NCI-H2171 (cell line): ENCODE data around the gene LCN15.
"Not testable (repeated sequence)": the region's sequence is repeated elsewhere in the genome, so short reads cannot be mapped to it uniquely, and the experiment has no call there.

ENCODE experiments used
- DNase-seq: peaks from one replicate; lab custom pipeline; 2025; lab: John Stamatoyannopoulos, UW

The LCN15 gene, protein sequence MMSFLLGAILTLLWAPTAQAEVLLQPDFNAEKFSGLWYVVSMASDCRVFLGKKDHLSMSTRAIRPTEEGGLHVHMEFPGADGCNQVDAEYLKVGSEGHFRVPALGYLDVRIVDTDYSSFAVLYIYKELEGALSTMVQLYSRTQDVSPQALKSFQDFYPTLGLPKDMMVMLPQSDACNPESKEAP

DNA sequence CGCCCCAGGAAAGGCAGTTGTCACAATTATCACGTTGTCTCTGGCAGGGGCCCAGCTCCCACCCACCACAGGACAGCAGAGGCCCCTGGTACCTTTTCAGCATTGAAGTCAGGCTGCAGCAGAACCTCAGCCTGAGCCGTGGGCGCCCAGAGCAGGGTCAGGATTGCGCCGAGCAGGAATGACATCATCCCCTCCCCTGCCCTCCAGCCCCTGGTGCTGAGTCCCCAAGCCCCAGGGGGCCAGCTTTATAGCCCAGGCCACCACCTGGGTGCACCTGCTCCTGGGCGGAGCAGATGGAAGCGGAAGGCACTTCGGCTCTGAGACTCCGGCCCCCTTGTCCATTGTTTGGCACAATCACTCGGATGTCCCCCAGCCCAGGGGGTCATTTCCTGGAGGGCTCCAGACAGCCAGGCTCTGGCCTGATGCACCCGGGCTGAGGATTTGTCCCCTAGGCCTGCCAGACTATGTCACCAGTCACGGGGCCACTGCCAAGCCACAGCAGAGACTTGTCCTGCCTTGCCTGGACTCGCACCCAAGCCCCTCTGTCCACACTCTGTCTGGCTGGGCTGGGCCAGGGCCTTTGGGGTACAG lies at the start of gene LCN15:
TSS of gene LCN15 (minus strand) at position 218 of the 591 bp plus-strand sequence. CDS start at position 188, 30 bp downstream.
- no peak for DNase-seq

DNA sequence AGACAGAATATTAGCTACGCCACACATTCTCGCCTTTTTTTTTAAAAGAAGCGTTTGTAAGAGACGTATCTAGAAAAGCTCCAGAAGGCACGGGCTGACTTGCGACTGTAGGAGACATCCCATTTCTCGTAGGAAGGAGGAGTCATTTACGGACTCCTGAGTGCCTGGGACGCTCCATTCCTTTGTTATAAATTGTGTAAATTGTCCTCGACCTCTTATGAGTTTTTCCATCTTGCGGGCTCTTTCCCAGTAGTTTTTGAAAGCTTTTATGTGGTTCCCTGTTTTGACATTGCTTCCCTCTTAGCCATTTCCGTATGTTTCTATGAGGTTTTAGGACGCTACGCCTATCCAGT lies 44.5 kb upstream of the LCN15 start:
- no peak for DNase-seq

DNA sequence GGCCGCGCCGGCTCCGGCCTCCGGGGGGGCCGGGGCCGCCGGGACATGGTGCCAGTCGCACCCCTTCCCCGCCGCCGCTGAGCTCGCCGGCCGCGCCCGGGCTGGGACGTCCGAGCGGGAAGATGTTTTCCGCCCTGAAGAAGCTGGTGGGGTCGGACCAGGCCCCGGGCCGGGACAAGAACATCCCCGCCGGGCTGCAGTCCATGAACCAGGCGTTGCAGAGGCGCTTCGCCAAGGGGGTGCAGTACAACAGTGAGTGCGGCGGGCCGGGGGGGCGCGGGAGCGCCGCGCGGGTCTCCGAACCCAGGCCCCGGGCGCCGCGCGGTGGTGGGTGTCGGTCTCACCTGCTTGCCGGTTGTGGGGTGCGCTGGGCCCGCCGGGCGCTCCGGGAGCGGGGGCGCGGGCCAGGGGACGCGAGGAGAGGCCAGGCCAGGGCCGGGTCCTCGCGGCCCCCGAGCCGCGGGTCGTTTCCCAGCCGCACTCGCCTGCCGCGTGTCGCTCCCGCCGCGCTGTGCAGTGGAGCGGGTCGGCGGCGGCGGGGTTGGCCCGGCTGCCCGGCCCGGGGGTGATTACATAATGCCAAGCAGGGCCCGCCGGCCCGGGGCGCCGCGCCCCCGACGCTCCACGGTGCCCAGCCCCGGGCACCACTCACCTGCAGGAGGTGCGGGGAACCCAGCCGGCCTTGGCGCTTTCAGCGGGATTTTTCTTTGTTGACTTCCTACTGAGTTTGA lies 43.9 kb upstream of the LCN15 start:
- DNase-seq, result no peak

DNA sequence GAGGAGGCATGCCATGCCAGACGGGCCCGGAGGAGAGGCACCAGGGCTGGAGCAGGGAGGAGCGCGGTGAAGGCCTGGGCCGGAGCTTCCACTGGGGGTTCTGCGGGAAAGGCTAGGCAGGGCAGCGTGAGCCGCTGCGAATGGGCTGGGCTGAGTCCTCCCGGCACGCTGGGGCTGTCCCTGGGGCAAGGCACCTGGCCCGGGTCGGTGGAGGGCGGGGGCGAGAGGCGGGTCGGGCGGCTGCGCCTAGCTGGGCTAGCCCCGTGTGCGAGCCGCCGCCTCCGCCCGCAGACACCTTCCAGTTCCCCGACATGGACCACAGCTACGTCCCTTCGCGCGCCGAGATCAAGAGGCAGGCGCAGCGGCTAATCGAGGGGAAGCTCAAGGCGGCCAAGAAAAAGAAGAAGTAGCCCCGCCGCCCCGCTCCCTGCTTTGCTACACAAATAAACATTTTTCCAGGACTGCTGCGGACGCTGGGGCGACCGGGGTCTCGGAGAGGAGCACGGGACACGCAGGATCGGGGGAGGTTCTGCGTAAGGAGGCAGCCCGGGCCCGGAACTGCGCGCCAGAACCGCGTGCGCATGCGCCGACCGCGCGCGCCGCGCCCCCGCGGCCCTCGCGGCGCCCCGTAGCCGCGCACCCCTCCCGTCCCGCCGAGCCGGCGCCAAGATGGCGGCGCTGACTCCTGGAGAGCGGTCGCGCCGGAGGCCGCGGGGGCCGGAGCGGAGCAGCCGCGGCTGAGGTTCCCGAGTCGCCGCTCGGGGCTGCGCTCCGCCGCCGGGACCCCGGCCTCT lies 43.2 kb upstream of the LCN15 start, which contains the start of gene RABL6:
TSS of gene RABL6 (plus strand) at position 668 of the 794 bp plus-strand sequence. CDS start 249 bp downstream, outside the sequence.
- peak; percentile 79 for DNase-seq

DNA sequence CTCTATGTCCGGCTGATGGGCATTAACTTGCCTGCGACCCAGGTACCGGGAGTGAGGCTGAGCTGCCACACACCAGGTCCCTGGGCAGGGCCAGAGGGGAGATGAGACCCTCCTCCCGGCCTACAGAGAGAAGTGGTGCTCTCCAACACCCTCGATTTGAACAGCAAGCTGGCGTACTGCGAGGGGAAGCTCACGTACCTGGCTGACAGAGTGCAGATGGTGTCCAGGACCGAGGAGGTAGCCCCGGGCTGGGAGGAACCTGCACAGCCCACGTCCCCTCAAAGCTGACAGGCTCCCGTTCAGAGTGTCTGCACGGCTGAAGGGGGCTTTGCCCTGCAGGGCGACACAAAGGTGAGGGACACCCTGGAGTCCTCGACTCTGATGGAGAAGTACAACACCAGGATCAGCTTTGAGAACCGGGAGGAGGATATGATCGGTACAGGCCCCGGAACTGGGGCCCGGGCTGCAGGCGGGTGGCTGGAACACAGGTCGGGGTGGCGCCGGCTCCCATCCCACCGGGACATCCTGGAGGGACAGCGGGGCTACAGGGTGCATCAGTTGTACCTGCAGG lies 42.4 kb upstream of the LCN15 start:
- no peak for DNase-seq

DNA sequence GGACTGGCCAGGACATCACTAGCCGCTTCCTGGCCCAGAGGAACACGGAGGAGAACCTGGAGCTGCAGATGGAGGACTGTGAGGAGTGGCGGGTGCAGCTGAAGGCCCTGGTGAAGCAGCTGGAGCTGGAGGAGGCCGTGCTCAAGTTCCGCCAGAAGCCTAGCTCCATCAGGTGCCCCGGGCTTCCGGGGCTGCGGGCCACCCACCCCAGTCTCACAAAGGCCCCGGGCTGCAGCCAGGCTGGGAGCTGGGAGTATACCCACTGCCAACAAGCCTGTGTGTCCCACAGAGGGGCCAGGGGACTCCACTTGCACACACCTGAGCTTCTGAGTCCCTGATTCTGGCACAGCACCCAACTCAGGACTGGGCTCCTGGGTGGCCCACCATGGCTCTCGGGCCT lies 41.7 kb upstream of the LCN15 start:
- no peak for DNase-seq

DNA sequence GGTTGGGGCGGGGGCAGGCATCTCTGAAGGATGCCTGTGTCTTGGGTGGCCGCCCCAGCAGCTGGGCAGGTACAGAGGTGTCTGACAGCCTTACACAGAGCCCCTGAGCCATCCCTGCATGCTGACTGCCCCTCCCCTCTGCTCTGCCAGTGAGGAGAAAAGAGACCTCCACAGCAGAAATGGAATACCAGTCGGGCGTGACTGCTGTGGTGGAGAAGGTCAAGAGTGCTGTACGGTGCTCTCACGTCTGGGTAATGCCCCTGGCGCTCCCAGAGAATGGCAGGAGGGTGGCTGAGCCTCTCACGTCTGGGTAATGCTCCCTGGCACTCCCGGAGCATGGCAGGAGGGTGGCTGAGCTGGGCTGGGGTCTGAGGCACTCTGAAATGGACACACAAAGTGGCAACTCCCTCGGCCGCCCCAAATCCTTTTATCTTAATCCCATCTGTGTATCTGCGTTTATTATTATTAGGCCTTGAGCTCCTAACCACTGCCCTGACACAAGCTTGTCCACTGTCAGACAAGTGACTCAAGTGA lies 41.0 kb upstream of the LCN15 start:
- DNase-seq, result no peak

DNA sequence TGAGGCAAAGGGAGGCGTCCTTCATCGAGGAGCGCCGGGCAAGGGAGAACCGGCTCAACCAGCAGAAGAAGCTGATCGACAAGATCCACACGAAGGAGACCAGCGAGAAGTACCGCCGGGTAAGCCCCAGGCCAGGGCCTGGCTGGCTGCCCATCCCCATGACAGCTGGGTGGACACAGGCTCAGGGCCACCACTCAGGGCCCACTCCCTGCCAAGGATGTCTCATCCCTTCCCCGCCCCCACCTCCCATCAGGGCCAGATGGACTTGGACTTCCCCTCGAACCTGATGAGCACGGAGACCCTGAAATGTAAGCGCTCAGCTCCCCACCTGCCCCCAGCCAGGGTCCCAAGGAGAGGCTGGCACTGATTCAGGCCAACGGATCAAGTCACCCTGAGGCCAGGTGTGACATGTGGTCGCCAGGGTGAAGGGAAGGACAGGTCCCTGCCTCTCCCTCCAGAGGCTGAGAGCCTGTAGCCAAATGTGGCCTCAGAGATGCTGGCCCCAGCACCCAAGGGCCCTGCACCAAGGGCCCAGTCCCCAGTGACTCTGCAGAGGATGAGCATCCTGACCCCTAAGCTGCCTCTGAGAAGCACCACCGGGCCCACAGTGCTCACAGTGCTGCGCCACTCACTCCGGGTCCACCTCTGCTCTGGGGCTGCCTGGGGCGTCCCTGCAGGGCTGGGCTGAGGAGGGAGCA lies 40.3 kb upstream of the LCN15 start:
- no peak for DNase-seq

DNA sequence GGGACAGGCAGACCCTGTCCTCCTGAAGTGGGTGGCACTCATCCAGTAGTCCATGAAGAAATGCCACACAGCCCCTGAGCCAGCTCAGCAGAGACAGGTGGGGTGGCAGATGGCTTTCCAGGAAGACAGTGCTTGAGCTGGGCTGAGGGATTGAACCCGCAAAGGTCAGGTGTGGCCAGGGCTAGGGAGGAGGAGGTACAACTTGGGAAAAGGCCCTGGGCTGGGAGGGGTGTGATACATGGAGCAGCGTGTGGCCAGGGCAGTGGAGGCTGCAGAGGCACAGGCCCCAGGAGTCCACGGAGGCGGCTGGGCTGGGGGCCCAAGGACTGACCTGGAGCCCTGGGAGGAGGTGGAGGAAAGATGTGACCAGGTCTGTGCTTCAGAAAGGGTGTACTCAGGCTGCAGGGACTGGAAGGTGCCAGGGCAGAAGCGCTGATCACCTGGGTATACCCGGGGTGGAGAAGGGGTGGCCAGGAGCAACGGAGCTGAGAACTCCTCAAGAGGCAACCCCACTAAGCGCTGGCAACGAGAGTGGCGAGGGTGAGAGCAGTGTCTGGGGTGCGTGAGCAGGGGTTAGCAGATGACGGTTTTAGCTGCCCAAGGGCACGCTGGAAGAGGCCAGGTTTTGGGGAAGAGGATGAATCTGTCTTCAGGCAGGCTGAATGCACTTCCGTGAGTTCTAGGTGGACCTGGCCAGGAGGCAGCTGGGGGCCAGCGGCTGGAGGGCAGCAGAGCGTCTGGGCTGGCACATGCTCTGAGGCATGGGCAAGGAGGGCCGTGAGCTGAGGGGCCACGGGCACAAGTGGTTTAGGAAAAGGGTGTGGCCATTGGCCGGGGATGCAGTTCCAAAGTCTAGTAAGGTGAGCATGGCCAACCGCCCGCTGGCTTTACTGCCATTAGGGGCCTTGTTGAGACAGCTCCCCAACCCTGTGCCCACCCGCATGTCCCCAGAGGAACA lies 39.5 kb upstream of the LCN15 start:
- no peak for DNase-seq

DNA sequence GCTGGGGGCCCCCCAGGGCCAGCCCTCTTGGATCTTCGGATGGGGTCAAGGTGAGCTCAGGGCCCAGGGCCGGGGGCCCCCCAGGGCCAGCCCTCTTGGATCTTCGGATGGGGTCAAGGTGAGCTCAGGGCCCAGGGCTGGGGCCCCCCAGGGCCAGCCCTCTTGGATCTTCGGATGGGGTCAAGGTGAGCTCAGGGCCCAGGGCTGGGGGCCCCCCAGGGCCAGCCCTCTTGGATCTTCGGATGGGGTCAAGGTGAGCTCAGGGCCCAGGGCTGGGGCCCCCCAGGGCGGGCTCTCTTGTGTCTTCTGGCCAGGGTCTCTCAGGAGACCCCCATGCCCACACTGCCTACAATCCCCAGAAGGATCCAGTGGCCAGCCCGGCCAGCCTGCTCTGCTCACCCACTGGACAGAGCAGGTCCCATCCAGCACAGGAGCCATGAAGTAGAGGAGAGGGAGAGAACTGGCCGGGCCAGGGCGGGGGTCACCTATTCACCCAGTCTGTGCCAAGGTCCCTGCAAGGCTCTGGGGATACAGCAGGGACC lies 38.8 kb upstream of the LCN15 start:
- not testable (repeated sequence) for DNase-seq

DNA sequence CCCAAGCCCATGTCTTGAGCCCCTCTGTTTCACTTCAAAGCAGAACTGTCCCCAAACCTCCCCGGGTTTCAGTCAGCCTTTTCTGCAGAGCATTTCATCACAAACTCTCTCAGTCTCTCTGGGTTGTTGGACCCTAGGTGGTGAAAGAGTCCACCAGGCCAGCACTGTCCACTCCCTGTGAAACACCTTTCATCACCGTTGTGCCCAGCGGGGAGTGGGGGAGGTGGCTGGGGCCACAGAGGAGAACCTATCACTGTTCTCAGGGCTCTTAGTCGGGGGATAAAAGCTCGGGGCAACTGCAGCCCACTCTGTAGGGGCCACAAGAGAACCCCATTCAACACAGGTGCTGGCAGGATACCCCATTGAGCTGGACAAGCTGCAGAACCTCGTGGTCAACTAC lies 38.0 kb upstream of the LCN15 start:
- no peak for DNase-seq

DNA sequence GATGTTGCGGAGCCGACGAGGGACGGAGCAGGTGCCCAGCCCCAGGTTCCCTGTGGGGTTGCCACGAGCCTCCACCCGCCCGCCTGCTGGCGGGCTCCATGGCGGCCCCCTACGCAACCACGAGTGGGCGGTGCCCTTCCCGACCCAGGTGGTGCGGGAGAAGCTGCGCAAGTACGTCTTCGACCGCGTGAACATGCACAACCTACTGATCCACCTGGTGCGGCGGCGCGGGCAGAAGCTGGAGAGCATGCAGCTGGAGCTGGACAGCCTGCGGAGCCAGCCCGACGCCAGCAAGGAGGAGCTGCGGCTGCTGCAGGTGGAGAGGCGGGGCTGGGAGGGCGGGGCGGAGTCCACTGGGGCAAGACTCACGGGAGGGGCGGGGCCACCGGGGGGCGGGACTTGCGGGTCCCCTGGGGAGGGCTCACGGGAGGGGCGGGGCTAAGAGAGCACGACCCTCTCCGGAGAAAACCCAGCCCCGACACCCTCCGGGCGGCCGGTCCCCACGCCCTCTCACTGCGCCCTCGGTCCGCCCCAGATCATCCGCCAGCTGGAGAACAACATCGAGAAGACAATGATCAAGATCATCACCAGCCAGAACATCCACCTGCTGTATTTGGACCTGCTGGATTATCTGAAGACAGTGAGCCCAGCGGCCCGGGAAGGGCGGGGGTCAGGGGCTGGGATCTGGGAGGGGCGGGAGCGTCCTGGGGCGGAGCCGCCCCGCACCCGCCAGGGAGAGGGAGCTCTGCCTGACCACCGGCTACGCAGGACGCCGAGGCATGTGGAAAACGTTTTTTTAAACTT lies 35.7 kb upstream of the LCN15 start:
- DNase-seq, result peak; percentile 94

DNA sequence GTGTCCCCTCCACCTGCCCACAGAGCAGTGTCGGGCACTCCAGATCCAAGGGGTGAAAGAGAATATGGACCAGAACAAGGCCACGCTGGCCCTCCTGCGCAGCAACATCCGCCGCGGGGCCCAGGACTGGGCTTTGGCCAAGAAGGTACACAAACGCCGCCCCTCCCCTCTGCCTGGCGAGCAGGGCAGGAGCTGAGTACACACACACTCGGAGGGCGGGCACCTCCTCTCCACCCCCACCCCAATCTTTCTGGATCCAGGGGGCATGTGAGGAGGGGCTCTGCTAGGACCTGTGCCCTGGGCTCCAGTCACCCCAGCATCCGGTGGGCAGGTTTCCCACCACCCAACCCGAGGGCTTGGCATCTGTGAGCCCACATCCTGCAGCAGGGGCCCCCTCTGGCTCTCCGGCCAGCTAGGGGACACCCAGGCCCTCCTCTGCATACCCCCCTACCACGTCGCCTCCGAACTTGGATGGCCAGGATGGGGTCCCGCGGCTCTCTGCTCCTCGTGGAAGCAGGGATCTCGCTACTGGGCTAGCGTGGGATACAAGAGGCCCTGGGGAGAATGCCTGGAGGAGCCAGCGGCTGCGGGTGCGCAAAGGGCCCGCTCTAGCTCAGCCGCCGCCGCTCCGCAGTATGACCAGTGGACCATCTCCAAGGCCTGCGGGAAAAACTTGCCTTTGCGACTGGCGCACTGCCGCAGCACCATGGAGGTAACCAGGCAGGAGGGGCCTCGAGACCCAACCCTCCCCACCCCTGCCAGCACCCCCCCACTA lies 34.9 kb upstream of the LCN15 start:
- no peak for DNase-seq

DNA sequence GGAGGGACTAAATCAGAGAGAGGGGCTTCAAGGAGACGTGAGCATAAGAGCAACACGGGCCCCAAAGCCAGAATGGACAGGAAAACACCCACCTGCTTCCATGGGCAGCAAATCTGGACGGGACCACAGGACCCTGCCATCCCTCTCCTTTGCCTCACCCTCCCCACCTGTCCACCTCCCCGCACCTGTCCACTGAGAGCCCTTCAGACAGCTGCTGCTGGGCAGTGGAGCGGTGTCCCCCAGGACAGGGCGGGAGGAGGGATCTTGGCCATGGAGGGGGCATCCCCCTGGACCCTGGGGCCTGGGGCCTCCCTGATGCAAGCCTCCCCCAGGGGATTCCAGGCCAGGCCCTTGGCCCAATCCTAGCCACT lies 34.4 kb upstream of the LCN15 start:
- no peak for DNase-seq

DNA sequence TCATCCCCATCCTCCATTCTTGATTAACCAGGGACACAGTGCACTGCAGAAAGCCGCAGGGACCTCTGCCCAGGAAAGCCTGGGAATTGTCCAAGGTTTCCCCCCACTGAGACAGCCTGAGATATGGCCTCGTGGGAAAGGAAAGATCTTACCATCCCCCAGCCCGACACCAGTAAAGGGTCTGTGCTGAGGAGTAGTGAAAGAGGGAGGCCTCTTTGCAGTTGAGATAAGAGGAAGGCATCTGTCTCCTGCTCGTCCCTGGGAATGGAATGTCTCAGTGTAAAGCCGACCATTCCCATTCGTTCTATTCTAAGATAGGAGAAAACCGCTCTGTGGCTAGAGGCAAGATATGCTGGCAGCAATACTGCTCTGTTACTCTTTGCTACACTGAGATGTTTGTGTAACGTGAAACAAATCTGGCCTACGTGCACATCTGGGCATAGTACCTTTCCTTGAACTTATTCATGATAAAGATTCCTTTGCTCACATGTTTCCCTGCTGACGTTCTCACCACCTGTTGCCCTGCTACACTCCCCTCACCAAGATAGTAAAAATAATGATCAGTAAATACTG lies 32.5 kb upstream of the LCN15 start:
- not testable (repeated sequence) for DNase-seq

DNA sequence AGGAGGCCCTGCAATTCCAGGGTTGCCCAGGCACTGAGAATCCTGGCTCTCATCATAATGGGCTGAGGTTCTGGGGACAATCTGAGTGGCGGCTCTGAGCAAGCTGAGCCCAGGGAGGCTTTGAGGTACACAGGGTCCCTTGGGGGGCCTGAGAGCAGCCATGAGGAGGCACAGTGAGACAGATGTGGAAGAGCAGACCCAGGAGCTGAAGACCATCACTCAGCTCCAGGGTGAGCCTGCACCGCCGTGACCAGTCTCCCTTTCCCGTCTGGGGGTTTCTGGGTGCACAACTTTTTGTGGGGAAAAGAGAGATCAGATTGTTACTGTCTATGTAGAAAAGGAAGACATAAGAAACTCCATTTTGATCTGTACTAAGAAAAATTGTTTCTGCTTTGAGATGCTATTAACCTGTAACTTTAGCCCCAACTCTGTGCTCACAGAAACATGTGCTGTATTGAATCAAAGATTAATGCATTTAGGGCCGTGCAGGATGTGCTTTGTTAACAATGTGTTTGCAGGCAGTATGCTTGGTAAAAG lies 32.0 kb upstream of the LCN15 start, which contains the start of gene CCDC183:
TSS of gene CCDC183 (plus strand) at position 101 of the 537 bp plus-strand sequence. CDS start at position 161, 60 bp downstream.
- no peak for DNase-seq

DNA sequence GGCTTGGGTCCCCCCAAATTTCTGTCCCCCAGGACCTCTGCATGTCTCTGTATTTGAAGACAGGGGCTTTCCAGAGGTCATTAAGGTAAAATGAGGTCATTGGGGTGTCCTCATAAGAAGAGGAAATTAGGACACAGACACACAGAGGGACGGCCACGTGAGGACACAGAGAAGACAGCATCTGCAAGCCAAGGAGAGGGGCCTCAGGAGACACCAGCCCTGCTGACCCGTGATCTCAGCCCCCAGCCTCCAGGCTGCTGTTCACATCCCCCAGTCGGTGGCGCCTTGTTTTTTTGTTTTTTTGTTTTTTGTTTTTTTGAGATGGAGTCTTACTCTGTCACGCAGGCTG lies 30.7 kb upstream of the LCN15 start:
- no peak for DNase-seq
